Glutamatergic neuron (in vitro differentiated cells): Measurements from ENCODE around the gene CEP19. TPM values are rescaled to one million over a fixed set of nuclear protein-coding genes. Genes with fewer than 3 reads are reported as not detected.

Source experiments
- DNase-seq: peaks from one replicate; pipeline ENCODE4 v3.0.0; 2022
- H3K27ac Mint-ChIP-seq: one replicate; pipeline ENCODE4 v1.8.0; 2020; ENCODE audit warnings: mild to moderate bottlenecking, mixed read lengths, inconsistent platforms; ENCODE audit not compliant: unreplicated experiment
- H3K27me3 Mint-ChIP-seq: one replicate; pipeline ENCODE4 v1.8.0; 2020; ENCODE audit warnings: mild to moderate bottlenecking, moderate library complexity, mixed read lengths, inconsistent platforms; ENCODE audit not compliant: unreplicated experiment
- H3K36me3 Mint-ChIP-seq: one replicate; pipeline ENCODE4 v1.8.0; 2020; ENCODE audit warnings: mild to moderate bottlenecking, mixed read lengths, inconsistent platforms; ENCODE audit not compliant: unreplicated experiment
- H3K4me1 Mint-ChIP-seq: one replicate; pipeline ENCODE4 v1.8.0; 2020; ENCODE audit warnings: mild to moderate bottlenecking, low read depth, mixed read lengths, inconsistent platforms; ENCODE audit not compliant: unreplicated experiment
- H3K4me3 Mint-ChIP-seq: one replicate; pipeline ENCODE4 v1.8.0; 2020; ENCODE audit warnings: mild to moderate bottlenecking, mixed read lengths, inconsistent platforms; ENCODE audit not compliant: unreplicated experiment
- H3K9me3 Mint-ChIP-seq: one replicate; pipeline ENCODE4 v1.8.0; 2020; ENCODE audit warnings: mild to moderate bottlenecking, moderate library complexity, mixed read lengths, inconsistent platforms; ENCODE audit not compliant: unreplicated experiment
- total RNA-seq: library from RNA; stranded (reverse); fragmentation: NEBNext Ultra II Directional; extraction: Animal tissue kit (Norgen Biotek cat#: 25700); gene quantifications from one replicate; pipeline ENCODE4 v1.2.1, GENCODE V29; 2021; ENCODE audit not compliant: unreplicated experiment
- TF ChIP-seq, protein P1 (sequence below): fragments of 200-600 bp; sonication (generic); IDR thresholded peaks from one replicate; pipeline ENCODE4 v1.5.0; 2021; ENCODE audit not compliant: partially characterized antibody, unreplicated experiment

Gene CEP19
- total RNA-seq, 1 donor from 2014 or later: 3.3 TPM

DNA sequence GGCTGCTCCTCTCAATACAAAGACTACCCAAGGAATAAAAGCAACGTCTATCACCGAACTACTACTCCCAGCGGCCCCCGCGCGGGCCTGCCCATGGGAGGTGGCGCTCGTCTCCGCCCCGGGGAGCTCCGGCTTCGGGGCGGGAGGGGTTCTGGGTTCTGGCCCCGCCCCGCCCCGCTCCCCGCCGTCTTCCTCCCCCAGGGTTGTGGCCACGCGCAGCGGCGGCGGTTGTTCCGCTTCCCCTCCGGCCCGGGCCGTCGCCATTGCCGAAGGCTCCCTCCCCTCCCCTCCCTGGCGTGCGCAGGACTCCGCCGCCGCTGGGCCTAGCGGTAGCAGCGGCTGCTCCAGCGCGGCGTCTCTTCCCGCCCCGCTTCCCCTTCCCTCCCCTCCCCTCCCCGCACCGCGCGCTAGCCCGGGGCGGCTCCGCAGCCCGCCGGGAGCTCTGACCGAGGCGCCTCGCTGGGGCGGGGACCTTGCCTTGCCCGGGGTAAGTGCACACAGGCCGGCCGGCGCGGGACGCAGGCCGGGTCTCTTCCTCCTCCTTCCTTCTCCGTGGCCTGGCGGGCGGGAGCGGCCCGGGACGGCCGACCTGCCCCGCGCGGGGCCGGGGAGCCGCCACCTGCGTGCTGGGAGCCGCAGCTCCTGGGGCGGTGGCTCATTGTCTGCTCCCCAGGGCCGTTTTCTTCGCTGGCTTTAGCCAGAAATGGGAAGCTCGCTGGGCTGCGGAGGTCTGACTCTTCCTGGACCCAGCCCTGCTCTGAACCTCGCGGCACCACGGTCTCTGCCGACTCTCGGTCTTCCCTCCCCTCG, 27.8 kb upstream of the CEP19 start, which contains the start of gene PAK2:
Gene PAK2, plus strand, starts transcription at position 187 of the 810 bp plus-strand sequence. CDS start 42,790 bp downstream, outside the sequence.
- DNase-seq: peak; percentile 90
- H3K4me3 Mint-ChIP-seq: peak within 1 kb of the TSS; percentile 96
- H3K9me3 Mint-ChIP-seq: peaks cover 9% of the 10 kb centered on the region
- peaks cover 7% of the 10 kb centered on the region for H3K27me3 Mint-ChIP-seq
- peaks cover 7% of the 10 kb centered on the region for H3K4me1 Mint-ChIP-seq
- TF ChIP-seq, protein P1, sequence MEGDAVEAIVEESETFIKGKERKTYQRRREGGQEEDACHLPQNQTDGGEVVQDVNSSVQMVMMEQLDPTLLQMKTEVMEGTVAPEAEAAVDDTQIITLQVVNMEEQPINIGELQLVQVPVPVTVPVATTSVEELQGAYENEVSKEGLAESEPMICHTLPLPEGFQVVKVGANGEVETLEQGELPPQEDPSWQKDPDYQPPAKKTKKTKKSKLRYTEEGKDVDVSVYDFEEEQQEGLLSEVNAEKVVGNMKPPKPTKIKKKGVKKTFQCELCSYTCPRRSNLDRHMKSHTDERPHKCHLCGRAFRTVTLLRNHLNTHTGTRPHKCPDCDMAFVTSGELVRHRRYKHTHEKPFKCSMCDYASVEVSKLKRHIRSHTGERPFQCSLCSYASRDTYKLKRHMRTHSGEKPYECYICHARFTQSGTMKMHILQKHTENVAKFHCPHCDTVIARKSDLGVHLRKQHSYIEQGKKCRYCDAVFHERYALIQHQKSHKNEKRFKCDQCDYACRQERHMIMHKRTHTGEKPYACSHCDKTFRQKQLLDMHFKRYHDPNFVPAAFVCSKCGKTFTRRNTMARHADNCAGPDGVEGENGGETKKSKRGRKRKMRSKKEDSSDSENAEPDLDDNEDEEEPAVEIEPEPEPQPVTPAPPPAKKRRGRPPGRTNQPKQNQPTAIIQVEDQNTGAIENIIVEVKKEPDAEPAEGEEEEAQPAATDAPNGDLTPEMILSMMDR: no peak
- H3K27ac Mint-ChIP-seq: peak within 1 kb of the TSS; percentile 96
- peaks cover 6% of the 10 kb centered on the region for H3K36me3 Mint-ChIP-seq

DNA sequence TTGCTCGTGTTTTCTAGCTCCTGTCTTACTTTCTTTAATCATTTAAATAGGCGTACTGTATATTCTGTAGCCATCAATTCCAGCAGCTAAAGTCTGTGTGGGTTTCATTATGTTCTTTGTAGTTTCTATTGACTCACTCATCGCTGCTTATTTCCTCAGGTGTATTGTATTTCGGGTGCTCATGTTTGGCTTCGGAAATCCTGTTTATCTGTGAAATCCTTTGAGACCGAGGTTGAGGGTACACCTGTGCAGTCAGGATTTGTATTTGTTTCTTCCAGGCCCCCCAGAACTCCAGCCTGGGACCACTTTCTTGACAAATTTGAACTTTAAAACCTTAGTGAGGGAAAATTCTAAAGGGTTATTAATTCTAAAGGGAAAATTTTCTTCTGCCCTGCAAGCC, 25.6 kb upstream of the CEP19 start:
- no peak overlapping the region for H3K27ac Mint-ChIP-seq
- peaks cover 6% of the 10 kb centered on the region for H3K36me3 Mint-ChIP-seq
- no peak for DNase-seq
- TF ChIP-seq, protein P1: no peak
- peaks cover 7% of the 10 kb centered on the region for H3K27me3 Mint-ChIP-seq
- no peak overlapping the region for H3K4me3 Mint-ChIP-seq
- peaks cover 6% of the 10 kb centered on the region for H3K4me1 Mint-ChIP-seq
- peaks cover 9% of the 10 kb centered on the region for H3K9me3 Mint-ChIP-seq

DNA sequence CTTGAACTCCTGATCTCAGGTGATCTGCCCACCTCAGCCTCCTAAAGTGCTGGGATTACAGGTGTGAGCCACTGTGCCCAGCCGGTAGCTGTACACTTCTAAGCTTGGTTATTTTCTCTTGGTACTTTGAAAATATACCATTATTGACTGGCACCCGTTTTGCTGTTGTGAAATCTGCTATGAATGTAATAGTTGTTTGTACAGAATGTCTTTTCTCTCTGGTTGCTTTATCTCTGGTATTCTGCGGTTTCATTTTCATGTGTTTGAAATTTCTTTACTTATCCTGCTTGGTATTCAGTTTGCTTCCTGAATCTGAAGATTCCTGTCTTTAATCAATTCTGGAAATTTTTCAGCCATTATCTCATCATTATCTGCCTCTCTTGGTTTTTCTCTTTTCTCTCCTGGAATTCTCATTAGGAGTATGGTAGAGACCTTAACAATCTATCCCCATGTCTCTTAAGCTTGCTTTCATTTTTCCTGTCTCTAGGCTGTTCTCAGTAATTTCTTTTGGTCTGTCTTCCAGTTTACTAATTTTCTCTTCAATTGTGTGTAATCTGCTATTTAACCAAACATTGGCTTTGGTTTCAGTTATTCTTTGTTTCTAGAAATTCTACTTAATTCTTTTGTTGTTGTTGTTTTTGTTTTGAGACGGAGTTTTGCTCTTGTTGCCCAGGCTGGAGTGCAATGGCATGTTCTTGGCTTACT, 24.8 kb upstream of the CEP19 start:
- Mint-ChIP-seq H3K27ac (no peak overlapping the region), H3K36me3 (peaks cover 6% of the 10 kb centered on the region), H3K27me3 (peaks cover 7% of the 10 kb centered on the region), H3K9me3 (peaks cover 9% of the 10 kb centered on the region), H3K4me1 (peaks cover 5% of the 10 kb centered on the region), H3K4me3 (no peak overlapping the region)
- TF ChIP-seq, protein P1: no peak
- no peak for DNase-seq

DNA sequence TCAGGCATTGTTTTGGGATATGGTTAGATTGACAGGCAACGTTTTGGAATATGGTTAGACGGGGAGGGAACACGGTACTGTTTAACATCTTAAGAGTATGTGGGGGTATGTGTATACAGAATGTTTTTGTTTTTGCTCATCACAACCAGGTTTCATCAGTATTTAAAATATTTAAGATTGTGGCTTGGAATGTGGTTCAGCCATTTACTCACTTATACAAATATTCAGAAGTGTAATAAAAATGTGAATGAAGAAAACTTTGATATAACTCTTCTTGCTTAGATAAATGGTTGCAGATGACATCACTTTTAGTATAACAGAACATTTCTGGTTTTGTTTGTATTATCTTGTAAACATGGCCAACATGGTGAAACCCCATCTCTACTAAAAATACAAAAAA, 23.7 kb upstream of the CEP19 start:
- peaks cover 9% of the 10 kb centered on the region for H3K9me3 Mint-ChIP-seq
- H3K36me3 Mint-ChIP-seq: peaks cover 6% of the 10 kb centered on the region
- TF ChIP-seq, protein P1: no peak
- peaks cover 4% of the 10 kb centered on the region for H3K27me3 Mint-ChIP-seq
- no peak overlapping the region for H3K4me3 Mint-ChIP-seq
- no peak for DNase-seq
- H3K27ac Mint-ChIP-seq: no peak overlapping the region
- peaks cover 2% of the 10 kb centered on the region for H3K4me1 Mint-ChIP-seq
